GM21717 (cell line): ENCODE measurements around the gene ADGRB3.
"Not testable (repeated sequence)": the region's sequence is repeated elsewhere in the genome, so short reads cannot be mapped to it uniquely, and the experiment has no call there.

ENCODE experiments used
- ATAC-seq: cut with Tn5 transposase; IDR thresholded peaks from one replicate; pipeline ENCODE4 v1.9.1; 2021; ENCODE audit warnings: mild to moderate bottlenecking, moderate library complexity; ENCODE audit not compliant: unreplicated experiment

Gene ADGRB3

DNA sequence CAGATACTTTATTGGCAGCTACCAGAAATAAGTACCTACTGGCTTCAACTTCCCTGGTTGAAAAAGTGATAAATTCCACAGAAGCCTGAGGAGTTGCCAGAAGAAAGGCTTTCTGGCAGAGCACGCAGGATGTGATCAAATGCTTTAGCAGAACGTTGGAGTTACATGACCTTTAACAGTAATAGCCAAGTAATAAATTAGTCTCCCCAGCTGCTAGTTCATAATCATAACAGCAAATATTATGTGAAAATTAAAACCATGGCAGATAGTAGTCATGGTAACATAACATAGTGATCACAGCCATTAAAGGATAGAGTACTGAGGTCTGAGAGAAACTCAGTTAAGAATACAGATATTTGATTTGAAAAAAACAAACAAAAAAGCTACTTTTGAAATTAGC lies 567.7 kb downstream of the ADGRB3 start:
- no peak for ATAC-seq

DNA sequence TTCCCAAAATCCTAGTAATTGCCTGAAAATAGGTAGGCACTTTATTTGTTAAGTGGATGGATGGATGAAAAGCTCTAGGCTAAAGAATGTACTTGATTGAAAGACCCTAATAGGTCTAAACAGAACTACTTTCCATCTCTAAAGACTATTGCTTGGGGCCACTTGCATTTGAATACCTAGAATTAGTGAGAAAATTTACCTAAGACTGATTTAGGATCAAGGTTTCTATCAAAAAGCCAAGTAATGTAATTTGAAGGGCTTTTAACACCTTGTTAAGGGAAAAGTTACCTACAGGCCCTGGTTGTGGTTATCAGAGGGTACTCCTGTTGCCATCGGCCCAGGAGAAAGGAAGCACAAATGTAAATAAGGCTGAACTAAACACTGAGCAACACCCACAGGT lies 581.0 kb downstream of the ADGRB3 start:
- ATAC-seq, result no peak

- no peak for ATAC-seq
These were observed 582.3 kb downstream of the ADGRB3 start for GRCh38 chr6:69217343-69217742.

- ATAC-seq, result no peak
These were observed 585.3 kb downstream of the ADGRB3 start for GRCh38 chr6:69220375-69220774.

DNA sequence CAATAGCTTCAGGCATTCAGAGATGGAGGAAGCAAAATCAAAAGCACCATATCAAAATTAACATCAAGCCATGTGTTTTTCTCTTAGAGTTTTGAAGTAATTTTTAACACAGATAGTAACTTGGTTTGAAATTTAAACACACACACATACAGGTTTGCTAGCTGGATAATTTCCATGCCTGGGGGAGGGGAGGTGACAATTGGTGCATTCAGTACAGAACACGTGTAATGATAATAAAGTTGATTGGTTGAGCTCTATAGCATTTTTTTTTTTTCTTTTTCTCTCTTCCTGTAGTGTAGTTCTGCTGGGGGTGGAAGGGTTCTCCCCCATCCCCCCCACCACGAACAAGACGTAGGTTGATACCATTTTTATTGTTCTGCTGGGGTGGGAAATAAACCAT lies 596.9 kb downstream of the ADGRB3 start:
- ATAC-seq, result no peak

- ATAC-seq, result no peak
These were observed 597.4 kb downstream of the ADGRB3 start for GRCh38 chr6:69232496-69232895.

GRCh38 chr6:69232911-69233448 lies 597.9 kb downstream of the ADGRB3 start:
- ATAC-seq, result peak; percentile 85

DNA sequence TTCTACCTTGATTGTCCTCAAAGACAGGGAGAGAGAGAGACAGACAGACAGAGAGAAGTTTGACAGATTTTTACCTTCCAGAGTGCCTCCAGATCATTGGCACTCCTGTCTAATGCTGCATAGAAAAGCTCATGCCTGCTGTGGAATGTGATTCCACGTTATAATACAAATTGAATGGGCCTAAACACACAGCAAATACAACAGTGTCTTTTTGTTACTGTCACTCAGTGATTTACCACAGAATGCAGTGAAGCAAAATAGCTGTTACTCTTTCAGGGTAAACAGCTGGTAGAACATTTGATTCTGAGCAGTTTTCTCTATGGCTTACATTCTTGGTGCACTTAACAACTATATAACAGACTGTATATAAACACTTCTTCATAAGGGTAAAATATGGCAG lies 603.0 kb downstream of the ADGRB3 start:
- no peak for ATAC-seq

GRCh38 chr6:69246983-69247382 lies 611.9 kb downstream of the ADGRB3 start:
- no peak for ATAC-seq

DNA sequence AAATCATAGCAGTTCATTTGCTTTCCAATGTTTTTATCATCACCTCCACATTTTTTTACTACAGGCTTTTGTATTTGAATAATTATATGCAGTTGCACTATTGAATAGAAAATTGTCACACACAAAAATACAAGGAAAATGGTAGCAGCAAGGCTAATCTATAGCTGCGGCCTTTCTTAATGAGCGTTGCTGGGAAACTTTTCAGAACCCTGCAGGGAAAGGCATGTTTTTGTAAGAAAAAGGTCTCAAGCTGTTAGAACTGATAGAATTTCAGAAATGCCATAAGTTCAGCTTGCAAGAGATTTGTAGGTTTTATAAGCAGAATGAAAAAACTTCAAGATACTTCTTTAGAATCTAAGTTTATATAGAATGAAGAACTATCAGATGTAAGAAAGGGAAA lies 625.9 kb downstream of the ADGRB3 start:
- ATAC-seq, result no peak

DNA sequence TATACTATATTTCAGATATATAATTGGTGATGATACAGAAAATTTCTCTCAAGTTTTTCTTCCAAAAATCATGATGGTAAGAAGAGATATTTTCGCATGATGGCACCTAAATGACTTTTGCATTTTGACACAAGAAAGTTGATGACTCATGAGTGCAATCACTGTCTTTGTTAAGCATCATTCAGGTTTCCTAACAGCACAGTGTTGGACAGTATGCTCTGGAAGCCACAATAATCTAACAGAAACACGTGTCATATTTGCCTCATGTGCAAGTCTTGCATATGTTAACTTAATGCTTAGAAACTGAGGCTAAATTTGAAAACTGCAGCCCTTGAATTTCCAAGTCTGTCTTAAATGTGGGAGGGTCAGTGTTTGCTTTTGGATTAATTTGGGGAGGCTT lies 628.2 kb downstream of the ADGRB3 start:
- ATAC-seq, result no peak

DNA sequence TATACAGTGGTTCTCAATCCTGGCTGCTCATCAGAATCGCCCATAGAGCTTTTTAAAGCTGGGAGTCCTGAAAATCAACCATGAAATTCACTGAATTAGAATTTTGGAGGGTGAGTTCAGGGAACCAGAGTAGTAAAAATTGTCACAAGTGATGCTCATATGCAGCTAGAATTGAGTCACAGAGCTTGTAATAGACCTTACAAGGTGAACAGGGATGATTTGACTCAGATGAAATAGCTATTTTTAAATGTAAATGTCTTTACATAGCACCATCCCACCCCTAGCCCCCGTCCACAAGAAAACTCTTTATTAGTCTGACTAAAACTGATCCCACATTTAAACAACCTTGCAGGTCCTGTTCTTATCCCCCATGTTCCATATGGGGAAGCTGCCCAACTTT lies 630.0 kb downstream of the ADGRB3 start:
- ATAC-seq, result no peak

DNA sequence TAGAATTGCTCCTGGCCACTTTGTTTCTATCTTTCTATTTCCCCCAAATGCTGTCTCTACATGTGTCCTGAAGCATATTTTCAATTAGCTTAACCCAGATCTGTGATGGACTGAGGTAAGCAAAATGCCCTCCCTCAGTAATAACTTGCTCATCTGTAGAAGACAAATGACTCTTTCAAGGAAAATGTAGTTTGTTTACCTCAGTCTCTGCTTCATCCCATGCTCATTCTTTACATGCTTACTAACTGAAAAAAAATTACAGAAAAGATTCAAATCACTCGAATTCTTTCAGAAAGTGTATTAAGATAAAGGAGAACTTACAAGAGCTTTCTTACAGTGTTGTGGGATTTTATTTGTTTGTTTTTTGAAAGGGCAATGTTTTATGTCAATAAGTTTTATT lies 630.6 kb downstream of the ADGRB3 start:
- ATAC-seq, result no peak

DNA sequence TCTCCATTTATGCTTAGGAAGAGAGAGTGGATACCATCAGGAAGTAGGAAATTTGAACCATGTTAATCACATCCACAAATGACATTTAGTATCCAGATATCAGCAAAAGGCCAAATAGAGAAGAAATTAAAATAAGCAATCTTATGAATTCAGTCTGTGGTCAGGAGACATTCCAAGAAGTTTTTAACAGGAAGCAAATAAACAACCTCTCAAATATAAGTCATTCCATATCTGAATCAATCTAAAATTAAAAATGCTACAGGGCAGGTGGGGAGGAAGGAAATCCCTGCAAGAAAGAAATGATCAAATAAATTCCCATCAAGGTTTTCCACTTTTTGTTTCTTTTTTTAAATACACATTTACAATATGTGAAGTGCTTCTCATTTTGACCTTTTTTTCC lies 641.1 kb downstream of the ADGRB3 start:
- ATAC-seq, result no peak

DNA sequence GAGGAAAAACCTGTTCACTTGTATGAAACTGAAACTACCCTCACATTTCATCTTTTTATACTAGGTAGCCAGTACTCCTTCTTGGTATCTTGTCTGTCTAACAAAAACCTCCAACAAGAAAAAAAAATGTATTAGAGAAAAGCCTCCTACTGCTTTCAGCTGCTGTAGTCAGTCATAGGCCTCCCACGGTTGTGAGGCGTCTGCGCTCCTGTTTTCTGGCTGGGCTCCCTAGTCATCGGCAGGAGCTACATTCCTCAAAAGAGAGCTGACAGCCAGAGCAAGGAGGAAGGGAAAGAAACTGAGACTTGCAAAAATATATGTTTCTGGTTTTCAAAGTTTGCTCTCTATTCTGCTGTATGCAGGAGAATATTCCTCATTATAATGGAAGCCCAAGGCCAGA lies 644.7 kb downstream of the ADGRB3 start:
- no peak for ATAC-seq

GRCh38 chr6:69280858-69281257 lies 645.8 kb downstream of the ADGRB3 start:
- ATAC-seq, result no peak

DNA sequence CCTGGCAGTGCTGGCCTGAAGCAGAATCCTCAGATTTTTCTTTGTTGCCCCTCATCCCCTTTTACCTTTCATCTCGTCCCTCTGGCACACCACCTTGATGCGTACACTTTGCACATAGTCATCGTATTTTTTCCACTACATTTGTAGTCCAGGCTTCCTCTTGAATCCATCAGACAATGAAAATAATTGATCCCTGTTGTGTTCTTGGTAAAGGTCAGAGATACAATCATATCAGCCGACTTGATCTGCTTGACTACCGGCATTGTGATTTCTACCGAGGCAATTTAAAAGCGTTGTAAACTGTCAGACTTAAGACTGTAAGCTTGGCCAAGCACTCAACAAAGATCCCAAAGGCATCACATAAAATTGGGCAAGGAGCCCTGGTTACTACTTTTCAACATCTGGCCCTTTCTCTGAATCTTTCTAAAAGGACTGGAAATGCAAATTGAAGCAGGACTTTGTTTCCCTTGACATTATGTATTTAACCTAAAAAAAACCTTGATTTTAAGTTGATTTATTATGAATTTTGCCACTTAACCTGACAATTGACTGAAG lies 649.2 kb downstream of the ADGRB3 start:
- ATAC-seq, result no peak

- no peak for ATAC-seq
These were observed 650.0 kb downstream of the ADGRB3 start for GRCh38 chr6:69285054-69285453.

GRCh38 chr6:69286331-69286730 lies 651.2 kb downstream of the ADGRB3 start:
- no peak for ATAC-seq

GRCh38 chr6:69288198-69288597 lies 653.1 kb downstream of the ADGRB3 start:
- not testable (repeated sequence) for ATAC-seq

GRCh38 chr6:69289689-69290495 lies 654.8 kb downstream of the ADGRB3 start:
- ATAC-seq, result no peak

- no peak for ATAC-seq
These were observed 658.4 kb downstream of the ADGRB3 start for GRCh38 chr6:69293471-69293870.
